Gastroesophageal sphincter (tissue), 3 donors: ENCODE results near the gene FYN.

Experiments used
- CTCF ChIP-seq, 4 experiments: fragments of 200-600 bp in 2 of 4; fragments of 450-650 bp in 2 of 4; sonication (generic) in 1 of 4; IDR thresholded peaks; one replicate each; pipeline ENCODE4 v1.5.1; 2017 to 2019; ENCODE audit warnings: antibody characterized with exemption in 4 of 4, mild to moderate bottlenecking in 2 of 4, moderate library complexity in 2 of 4
- EP300 ChIP-seq: sonication (generic); formaldehyde crosslinking; IDR thresholded peaks from one replicate; pipeline ENCODE4 v1.6.1; 2017; ENCODE audit warnings: antibody characterized with exemption, mild to moderate bottlenecking
- POLR2A ChIP-seq, 2 donors: fragments of 450-650 bp; IDR thresholded peaks; one replicate each; pipeline ENCODE4 v1.6.1; 2017; ENCODE audit warnings: antibody characterized with exemption in 2 of 2, mild to moderate bottlenecking in 2 of 2, moderate library complexity in 1 of 2
- POLR2AphosphoS5 ChIP-seq: sonication (generic); formaldehyde crosslinking; IDR thresholded peaks from one replicate; pipeline ENCODE4 v1.6.1; 2017; ENCODE audit warnings: antibody characterized with exemption

- no peak for TF ChIP-seq CTCF (IDR thresholded peaks at IDR 0.05)
- TF ChIP-seq EP300, result no peak
- no peak for TF ChIP-seq POLR2AphosphoS5
- TF ChIP-seq POLR2A (IDR thresholded peaks at IDR 0.05), result no peak
These were observed 107.5 kb downstream of the FYN start for GRCh38 chr6:111765763-111766162.
